HK-2 (cell line): ENCODE data around the gene SLC22A2.

ENCODE experiments used
- DNase-seq: peaks from one replicate; pipeline ENCODE4 v3.0.0-alpha.2; 2018; ENCODE audit not compliant: unreplicated experiment

Gene SLC22A2

GRCh38 chr6:160273750-160274149 lies 15.1 kb upstream of the SLC22A2 start:
- no peak for DNase-seq

- DNase-seq = no peak
Observed at GRCh38 chr6:160273196-160273595, 14.6 kb upstream of the SLC22A2 start.

- DNase-seq = no peak
Observed at GRCh38 chr6:160272707-160273106, 14.1 kb upstream of the SLC22A2 start.

GRCh38 chr6:160270347-160270746 lies 11.7 kb upstream of the SLC22A2 start:
- no peak for DNase-seq

GRCh38 chr6:160269771-160270170 lies 11.2 kb upstream of the SLC22A2 start:
- no peak for DNase-seq

- no peak for DNase-seq
Observed at GRCh38 chr6:160269023-160269521, 10.5 kb upstream of the SLC22A2 start.

- DNase-seq = no peak
Observed at GRCh38 chr6:160267102-160267501, 8.5 kb upstream of the SLC22A2 start.

- DNase-seq = no peak
Observed at GRCh38 chr6:160265869-160266476, 7.4 kb upstream of the SLC22A2 start.

GRCh38 chr6:160264061-160264612 lies 5.5 kb upstream of the SLC22A2 start:
- DNase-seq = no peak

- no peak for DNase-seq
Observed at GRCh38 chr6:160263196-160263939, 4.7 kb upstream of the SLC22A2 start.

- no peak for DNase-seq
Observed at GRCh38 chr6:160261991-160262680, 3.5 kb upstream of the SLC22A2 start.

- DNase-seq = no peak
Observed at GRCh38 chr6:160260803-160261450, 2.3 kb upstream of the SLC22A2 start.

GRCh38 chr6:160260367-160260766 lies 1.7 kb upstream of the SLC22A2 start:
- no peak for DNase-seq

GRCh38 chr6:160259598-160259997 lies 977 bp upstream of the SLC22A2 start:
- DNase-seq = no peak

- no peak for DNase-seq
Observed at GRCh38 chr6:160259143-160259425, 463 bp upstream of the SLC22A2 start.

GRCh38 chr6:160256445-160256844 lies 2.2 kb downstream of the SLC22A2 start:
- DNase-seq = no peak

GRCh38 chr6:160254467-160255312 lies 3.9 kb downstream of the SLC22A2 start:
- DNase-seq = peak; percentile 87

- DNase-seq = peak; percentile 14
Observed at GRCh38 chr6:160253714-160254113, 4.9 kb downstream of the SLC22A2 start.

GRCh38 chr6:160253292-160253691 lies 5.3 kb downstream of the SLC22A2 start:
- no peak for DNase-seq

GRCh38 chr6:160252073-160252813 lies 6.4 kb downstream of the SLC22A2 start:
- DNase-seq = no peak

GRCh38 chr6:160249671-160250070 lies 8.9 kb downstream of the SLC22A2 start:
- DNase-seq = no peak
